IPS DF 19.7 (cell line): ENCODE data around the gene MS4A10.
"Not testable (repeated sequence)": the region's sequence is repeated elsewhere in the genome, so short reads cannot be mapped to it uniquely, and the experiment has no call there.

Experiments
- DNase-seq: peaks from one replicate; pipeline ENCODE4 v3.0.0-alpha.2; 2013; ENCODE audit warnings: low read depth, low spot score

Gene MS4A10

GRCh38 chr11:60785136-60785535 lies at the start of gene MS4A10:
Gene MS4A10, plus strand, starts transcription at chr11:60785333. Its CDS starts 5,003 bp downstream, at chr11:60790336.
- DNase-seq = no peak

DNA sequence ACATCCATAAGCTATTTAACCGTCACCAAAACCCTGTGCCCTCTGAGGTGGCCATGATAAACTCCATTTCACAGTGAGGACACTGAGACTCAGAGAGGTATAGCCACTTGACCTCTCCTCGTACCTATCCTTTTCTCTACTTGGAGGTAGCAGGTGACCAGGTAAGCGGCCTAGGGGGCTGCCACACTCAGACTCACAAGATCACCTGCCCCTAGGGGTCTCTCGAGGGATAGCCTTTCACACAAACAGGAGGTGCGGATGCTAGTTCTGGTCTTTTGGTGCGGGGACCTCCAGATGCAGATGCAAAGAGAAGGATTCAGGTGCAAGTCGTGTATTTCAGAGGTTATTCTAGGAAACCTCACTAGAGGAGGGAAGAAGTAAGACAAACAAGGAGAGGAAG lies 46.0 kb upstream of the MS4A10 start:
- DNase-seq = no peak

DNA sequence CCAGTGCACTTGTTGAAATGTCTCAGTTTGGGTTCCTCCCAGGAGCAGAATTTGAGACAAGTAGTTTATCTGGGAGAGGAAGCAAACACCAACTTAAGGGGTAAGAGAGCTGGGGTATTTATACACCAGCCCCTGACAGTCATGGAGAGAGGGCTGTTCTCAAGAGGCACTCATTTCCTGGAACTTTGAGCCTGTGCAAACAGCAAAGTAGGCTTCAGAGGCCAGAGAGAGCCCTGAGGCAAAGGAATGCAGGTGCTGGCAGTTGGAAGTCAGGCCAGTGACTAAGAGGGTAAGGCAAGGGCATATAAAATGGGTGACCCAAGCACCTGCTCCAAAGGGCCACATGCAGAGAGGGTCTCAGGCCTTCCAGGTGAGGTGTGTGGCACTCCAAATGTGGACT lies 44.6 kb upstream of the MS4A10 start:
- DNase-seq = no peak

DNA sequence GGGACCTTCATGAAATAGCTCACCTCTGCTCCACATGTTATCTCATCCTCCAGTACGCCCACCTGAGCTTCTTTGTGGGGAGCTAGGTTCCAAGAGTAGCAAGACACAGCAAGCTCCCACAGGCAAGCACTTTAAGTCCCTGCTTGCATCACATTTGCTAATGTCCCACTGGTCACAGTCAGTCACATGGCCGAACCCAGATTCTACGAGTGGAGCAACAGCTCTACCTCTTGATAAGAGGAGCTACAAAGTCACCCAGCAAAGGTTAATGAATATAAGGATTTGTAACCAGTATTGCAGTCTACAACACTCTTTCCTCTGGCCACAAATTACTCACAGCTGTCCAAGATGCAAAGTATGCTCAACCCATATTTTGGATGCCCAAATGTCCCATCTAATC lies 43.7 kb upstream of the MS4A10 start:
- DNase-seq = no peak

- DNase-seq = no peak
Observed at GRCh38 chr11:60743058-60743457, 42.1 kb upstream of the MS4A10 start.

GRCh38 chr11:60744114-60744513 lies 41.0 kb upstream of the MS4A10 start:
- no peak for DNase-seq

DNA sequence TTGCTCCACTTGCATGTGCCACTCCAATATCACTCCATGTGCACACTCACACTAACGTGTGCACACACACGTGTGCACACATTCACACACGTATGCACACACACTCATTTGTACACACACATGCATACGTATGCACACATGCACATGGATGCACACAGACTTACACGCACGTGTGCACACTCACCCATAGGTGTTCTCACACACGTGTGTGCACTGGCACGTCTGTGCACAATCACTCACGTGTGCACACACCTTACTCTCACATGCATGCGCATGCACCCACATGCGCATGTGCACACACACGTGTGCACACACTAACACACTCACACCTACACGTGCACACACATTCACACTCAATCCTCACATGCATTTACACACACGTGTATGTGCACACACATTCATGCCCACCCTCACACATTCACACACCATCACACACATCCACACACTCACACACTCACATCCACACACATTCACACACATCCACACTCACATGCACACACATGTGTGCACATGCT lies 37.7 kb upstream of the MS4A10 start:
- DNase-seq = no peak

GRCh38 chr11:60748225-60748624 lies 36.9 kb upstream of the MS4A10 start:
- DNase-seq = no peak

- no peak for DNase-seq
Observed at GRCh38 chr11:60748821-60749220, 36.3 kb upstream of the MS4A10 start.

DNA sequence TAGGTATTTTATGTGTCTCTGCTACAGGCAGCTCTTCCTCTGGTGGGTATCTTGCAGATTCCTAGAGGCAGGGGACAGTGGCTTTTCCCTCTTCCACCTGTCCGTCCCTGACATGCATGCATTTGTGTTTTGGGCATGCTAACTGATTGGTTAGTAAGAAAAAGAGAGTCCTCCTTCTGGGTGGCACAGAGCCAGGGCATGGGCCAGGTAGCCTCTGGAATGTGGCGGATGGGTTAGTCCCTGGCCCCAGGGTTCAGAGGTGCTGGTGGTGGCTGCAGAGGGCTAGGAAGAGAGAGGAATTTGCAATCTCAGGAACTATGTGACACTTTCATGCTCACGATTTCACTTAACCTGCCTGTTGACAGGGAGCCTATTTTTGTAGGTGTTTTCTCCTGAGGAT lies 34.2 kb upstream of the MS4A10 start:
- DNase-seq = no peak

- no peak for DNase-seq
Observed at GRCh38 chr11:60753309-60753708, 31.8 kb upstream of the MS4A10 start.

DNA sequence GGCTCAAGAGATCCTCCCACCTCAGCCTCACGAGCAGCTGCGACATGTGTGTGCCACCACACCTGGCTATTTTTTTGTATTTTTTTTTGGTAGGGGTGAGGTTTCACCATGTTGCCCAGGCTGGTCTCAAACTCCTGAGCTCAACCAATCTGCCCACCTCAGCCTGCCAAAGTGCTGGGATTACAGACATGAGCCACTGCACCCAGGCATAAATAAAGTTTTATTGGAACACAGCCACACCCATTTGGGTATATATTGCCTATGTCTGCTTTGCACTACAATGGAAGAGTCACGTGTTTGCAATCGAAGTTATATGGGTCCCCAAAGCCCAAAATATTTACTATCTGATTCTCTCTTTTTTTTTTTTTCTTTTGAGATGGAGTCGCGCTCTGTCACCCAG lies 30.2 kb upstream of the MS4A10 start:
- DNase-seq = no peak

DNA sequence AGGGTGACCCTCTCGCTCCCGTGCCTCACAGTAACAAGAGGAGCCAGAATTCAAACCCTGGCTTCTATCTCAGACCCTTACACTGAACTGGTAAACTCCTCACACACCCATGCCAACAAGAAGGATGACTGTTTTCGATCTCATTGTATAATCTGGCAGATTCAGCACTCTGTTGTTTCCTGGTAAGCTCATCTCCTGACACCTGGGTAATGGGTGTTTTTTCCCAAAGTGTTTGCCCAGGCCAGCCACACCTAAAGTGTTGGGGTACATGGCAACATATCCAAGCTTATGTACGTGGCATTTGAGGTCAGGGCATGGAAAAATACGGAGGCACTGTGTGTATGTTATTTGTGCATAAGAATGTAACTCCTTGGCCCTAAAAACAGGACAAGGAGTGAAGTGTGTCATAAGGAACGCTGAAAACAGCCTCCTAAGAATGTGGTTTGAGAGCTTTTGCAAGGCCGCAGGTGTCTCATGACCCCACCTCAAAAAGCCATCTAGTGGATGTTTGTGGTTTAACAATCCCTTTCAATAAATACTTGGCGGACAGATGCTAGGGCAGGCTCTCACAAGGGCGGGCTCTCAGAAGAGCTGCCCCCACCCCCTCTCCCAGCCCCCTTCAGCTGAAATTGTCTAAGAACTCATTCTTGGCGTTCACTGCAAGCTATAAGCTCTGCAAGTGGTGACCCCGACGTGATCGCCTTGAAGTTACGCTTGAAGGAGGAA lies 28.7 kb upstream of the MS4A10 start, which contains the start of gene MS4A15:
Gene MS4A15 (plus strand): TSS at position 561 of the 726 bp plus-strand sequence. CDS start 6,867 bp downstream, outside the sequence.
- DNase-seq = no peak

DNA sequence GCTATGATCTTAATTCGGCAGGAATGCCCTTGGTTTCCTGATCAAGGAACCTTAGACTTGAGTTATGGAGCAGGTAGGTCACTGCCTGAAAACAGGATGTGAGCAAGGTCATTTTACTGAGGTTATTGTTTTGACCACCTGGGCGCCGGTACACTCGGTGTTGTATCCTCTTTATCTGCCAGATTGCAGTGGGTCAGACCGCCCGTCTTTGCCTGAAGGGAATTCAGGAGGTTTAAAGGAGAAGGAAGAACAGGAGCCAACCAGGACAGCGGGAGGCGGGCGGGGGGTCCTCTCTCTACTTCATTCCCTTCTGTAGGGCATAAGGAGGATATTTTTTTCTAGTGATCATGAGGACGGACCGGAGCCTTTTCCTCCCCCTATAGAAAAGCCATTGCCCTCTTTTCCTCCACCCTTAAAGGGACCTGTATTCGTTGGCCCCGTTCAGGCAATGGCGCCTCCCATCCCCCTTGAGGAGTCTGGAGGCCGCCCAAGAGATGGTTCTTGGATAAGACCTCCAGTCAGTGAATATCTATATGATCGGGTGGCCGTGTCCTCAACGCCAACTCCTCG lies 27.8 kb upstream of the MS4A10 start:
- no peak for DNase-seq

- DNase-seq = not testable (repeated sequence)
Observed at GRCh38 chr11:60758671-60759070, 26.5 kb upstream of the MS4A10 start.

GRCh38 chr11:60759438-60760225 lies 25.5 kb upstream of the MS4A10 start:
- DNase-seq = not testable (repeated sequence)

GRCh38 chr11:60761436-60762190 lies 23.5 kb upstream of the MS4A10 start:
- DNase-seq = no peak

DNA sequence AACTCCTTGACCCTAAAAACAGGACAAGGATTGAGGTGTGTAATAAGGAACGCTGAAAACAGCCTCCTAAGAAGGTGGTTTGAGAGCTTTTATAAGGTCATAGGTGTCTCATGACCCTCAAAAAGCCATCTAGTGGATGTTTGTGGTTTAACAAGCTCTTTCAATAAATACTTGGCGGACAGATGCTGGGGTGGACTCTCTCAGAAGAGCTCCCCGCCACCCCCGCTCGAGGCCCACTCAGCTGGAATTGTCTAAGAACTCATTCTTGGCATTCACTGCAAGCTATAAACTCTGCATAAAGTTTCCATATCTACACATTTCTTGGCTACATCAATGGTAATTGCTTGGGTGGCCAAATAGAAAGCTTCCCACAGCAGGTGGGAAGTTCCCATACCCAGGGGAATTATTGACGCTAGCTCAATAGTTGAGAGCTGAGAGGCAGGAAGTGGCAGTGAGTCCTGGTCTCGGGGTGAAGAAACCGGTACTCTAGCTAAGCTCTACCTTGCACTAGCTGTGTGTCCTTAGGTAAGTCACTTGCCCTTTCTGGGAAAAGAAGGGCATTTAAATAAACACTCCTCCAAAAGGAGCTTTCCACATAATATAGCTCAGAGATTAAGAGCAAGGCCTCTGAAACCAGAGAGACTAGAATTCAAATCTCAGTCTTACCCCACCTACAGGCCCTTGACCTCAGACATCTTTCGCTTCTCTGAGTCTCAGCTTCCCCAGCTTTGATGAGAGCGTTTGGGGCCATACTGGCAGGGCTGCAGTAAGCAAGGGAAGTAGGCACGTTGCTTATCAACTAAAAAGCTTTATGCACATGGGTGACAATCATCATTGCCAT lies 22.1 kb upstream of the MS4A10 start:
- DNase-seq = no peak

GRCh38 chr11:60763692-60764369 lies 21.3 kb upstream of the MS4A10 start:
- DNase-seq = no peak

- no peak for DNase-seq
Observed at GRCh38 chr11:60764879-60765278, 20.3 kb upstream of the MS4A10 start.
